Measurements from ENCODE around the gene NLN. TPM values are rescaled to one million over a fixed set of nuclear protein-coding genes. Genes with fewer than 3 reads are reported as not detected.

The NLN gene
- total RNA-seq, 1 donor from 2014 or later: 13.8 TPM

DNA sequence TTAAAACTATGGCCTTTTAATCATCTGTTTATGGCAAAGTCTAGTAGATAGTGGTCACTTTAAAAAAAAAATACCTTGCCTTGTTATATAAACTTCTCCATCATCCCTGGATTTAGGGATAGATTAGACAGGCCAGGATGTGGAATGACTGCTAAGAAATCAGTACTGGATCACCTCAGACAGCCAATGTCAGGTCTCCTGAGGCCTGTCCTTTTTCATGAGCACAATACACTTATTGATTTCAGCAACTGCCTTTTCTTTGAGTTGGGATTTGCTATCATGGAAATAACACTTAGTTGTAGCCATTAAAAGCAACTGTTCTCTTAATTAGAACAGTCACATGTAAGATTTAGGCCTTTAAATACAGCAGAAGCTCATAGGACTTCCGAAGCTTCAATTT, 77.9 kb downstream of the NLN start:
- TF ChIP-seq, protein P1, sequence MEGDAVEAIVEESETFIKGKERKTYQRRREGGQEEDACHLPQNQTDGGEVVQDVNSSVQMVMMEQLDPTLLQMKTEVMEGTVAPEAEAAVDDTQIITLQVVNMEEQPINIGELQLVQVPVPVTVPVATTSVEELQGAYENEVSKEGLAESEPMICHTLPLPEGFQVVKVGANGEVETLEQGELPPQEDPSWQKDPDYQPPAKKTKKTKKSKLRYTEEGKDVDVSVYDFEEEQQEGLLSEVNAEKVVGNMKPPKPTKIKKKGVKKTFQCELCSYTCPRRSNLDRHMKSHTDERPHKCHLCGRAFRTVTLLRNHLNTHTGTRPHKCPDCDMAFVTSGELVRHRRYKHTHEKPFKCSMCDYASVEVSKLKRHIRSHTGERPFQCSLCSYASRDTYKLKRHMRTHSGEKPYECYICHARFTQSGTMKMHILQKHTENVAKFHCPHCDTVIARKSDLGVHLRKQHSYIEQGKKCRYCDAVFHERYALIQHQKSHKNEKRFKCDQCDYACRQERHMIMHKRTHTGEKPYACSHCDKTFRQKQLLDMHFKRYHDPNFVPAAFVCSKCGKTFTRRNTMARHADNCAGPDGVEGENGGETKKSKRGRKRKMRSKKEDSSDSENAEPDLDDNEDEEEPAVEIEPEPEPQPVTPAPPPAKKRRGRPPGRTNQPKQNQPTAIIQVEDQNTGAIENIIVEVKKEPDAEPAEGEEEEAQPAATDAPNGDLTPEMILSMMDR (IDR thresholded peaks at IDR 0.05): no peak
- DNase-seq: no peak
- intact Hi-C loops (cut with DNase I): no loop called here
- no peak for ATAC-seq
- Histone ChIP-seq H3K27me3 (ENCODE audit: low read depth) (no peaks in the 10 kb centered on the region), H3K27ac (no peak overlapping the region), H3K4me3 (no peak overlapping the region), H3K4me1 (peaks cover 4% of the 10 kb centered on the region), H3K36me3 (no peaks in the 10 kb centered on the region), H3K9me3 (no peaks in the 10 kb centered on the region)

DNA sequence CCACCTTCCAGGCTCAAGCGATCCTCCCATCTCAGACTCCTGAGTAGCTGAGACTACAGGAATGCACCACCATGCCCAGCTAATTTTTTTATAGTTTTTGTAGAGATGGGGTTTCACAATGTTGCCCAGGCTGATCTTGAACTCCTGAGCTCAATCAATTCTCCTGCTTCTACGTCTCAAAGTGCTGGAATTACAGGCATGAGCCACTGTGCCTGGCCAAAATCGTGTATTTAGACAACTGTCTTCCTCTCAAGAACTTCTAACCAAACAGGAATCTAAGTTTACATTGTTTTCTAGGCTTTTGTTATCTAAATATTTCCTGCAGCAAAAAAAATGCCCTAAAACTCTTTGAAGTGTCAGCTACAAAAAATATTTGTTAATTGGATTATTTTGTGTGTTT, 78.8 kb downstream of the NLN start:
- Histone ChIP-seq H3K4me1 (peaks cover 4% of the 10 kb centered on the region), H3K9me3 (no peaks in the 10 kb centered on the region), H3K36me3 (no peaks in the 10 kb centered on the region), H3K27me3 (ENCODE audit: low read depth) (no peaks in the 10 kb centered on the region), H3K4me3 (no peak overlapping the region), H3K27ac (peak overlapping the region; percentile 4)
- ATAC-seq (no peak), DNase-seq (no peak)
- intact Hi-C loops (cut with DNase I): no loop called here
- TF ChIP-seq, protein P1 (IDR thresholded peaks at IDR 0.05): no peak

DNA sequence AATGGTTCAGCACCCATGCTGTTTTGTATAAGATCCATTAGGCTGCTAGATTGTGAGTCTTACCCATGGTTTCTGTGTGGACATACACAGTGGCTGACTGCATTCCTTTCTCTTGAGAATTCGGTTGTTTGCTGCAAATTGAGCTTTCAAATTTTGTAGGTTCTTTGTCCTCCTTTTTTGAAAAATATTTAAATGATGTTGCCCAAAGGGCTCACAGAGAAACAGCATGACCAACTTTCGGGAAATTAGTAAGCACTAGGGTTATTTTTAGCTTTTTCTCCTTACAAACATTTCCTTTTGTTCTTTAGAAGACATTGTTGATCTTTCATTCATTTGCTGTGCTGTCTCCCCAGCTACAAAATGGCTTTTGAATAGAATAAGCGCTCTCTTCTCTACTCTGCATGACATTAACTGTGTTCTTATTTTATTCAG, 79.4 kb downstream of the NLN start:
- intact Hi-C loops (cut with DNase I): no loop called here
- H3K9me3 ChIP-seq: no peaks in the 10 kb centered on the region
- TF ChIP-seq, protein P1 (IDR thresholded peaks at IDR 0.05): no peak
- no peaks in the 10 kb centered on the region for H3K36me3 ChIP-seq
- peaks cover 4% of the 10 kb centered on the region for H3K4me1 ChIP-seq
- no peak for DNase-seq
- H3K27ac ChIP-seq: peak overlapping the region; percentile 4
- no peak for ATAC-seq
- no peak overlapping the region for H3K4me3 ChIP-seq
- no peaks in the 10 kb centered on the region for H3K27me3 ChIP-seq (ENCODE audit: low read depth)

DNA sequence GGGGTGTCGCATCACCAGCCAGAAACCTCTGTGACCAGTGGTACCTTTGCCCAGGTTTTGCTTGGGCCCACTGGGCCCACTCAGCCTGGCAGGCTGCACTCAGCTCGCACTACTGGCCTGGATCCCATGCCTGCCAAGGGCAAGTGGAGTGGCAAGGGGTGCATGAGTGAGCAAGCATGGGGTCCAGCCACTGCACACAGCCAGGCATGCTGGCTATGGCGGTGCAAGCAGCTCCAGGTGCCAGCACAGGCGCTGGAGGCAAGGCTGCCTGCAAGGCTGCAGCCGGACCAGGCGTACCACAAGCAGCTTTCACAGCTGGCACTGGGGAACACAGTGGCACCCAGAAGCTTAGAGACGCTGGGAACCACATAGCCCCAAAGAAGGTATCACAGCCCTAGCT, 80.1 kb downstream of the NLN start:
- no peak for DNase-seq
- H3K9me3 ChIP-seq: no peaks in the 10 kb centered on the region
- peaks cover 4% of the 10 kb centered on the region for H3K4me1 ChIP-seq
- intact Hi-C loops (cut with DNase I): no loop called here
- H3K27me3 ChIP-seq (ENCODE audit: low read depth): no peaks in the 10 kb centered on the region
- H3K27ac ChIP-seq: no peak overlapping the region
- no peak overlapping the region for H3K4me3 ChIP-seq
- TF ChIP-seq, protein P1 (IDR thresholded peaks at IDR 0.05): no peak
- no peak for ATAC-seq
- H3K36me3 ChIP-seq: no peaks in the 10 kb centered on the region

DNA sequence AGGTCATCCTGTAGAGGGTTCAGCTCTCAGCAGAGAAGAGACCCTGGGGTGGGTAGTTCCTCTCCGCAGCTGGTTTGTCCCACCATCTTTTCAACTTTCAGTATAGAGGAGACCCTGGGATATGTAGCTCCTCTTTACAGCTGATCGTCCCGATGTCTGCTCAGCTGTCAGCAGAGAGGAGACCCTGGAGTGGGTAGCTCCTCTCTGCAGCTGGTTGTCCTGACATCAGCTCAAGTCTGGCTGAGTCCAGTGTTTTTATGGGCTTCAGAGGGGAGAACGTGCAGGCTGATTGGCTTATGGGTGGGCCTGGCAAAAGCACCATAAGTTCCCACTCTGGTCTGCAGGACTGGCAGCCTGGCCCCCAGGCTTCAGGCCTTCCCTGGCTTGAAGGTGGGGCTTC, 80.8 kb downstream of the NLN start:
- Histone ChIP-seq H3K4me3 (no peak overlapping the region), H3K27me3 (ENCODE audit: low read depth) (no peaks in the 10 kb centered on the region), H3K36me3 (no peaks in the 10 kb centered on the region), H3K27ac (no peak overlapping the region), H3K9me3 (no peaks in the 10 kb centered on the region), H3K4me1 (peaks cover 4% of the 10 kb centered on the region)
- TF ChIP-seq, protein P1 (IDR thresholded peaks at IDR 0.05): no peak
- DNase-seq (no peak), ATAC-seq (no peak)
- intact Hi-C loops (cut with DNase I): no loop called here
